ENCODE measurements around the gene RNF220. TPM values are rescaled to one million over a fixed set of nuclear protein-coding genes. Genes with fewer than 3 reads are reported as not detected.
"Not testable (repeated sequence)": the region's sequence is repeated elsewhere in the genome, so short reads cannot be mapped to it uniquely, and the experiment has no call there.

The RNF220 gene
- total RNA-seq, 1 experiment from 2014 or later, result 66.6 TPM

GRCh38 chr1:44559913-44560312 lies 154.9 kb downstream of the RNF220 start:
- BruUV-seq (replicated peaks), result no TSS peak
- Histone ChIP-seq H4K20me1 (ENCODE audit: low read length) (no peaks in the 10 kb centered on the region), H3K9me2 (replicated peaks; ENCODE audit: low read length) (no peaks in the 10 kb centered on the region), H2AFZ (ENCODE audit: low read length) (no peak overlapping the region), H3K36me3 (ENCODE audit: low read depth, low read length) (no peaks in the 10 kb centered on the region), H3K9me3 (ENCODE audit: low read length) (no peaks in the 10 kb centered on the region), H3K4me2 (ENCODE audit: low read length) (no peak overlapping the region), H3K4me3 (ENCODE audit: low read length) (no peak overlapping the region), H3F3A (ENCODE audit: low read length, unreplicated experiment) (no peaks in the 10 kb centered on the region), H3K27me3 (ENCODE audit: low read length) (no peaks in the 10 kb centered on the region), H3K79me2 (ENCODE audit: low read length) (no peaks in the 10 kb centered on the region), H3K27ac (ENCODE audit: low read length) (no peak overlapping the region), H3K9ac (ENCODE audit: low read length) (no peak overlapping the region), H3K4me1 (ENCODE audit: insufficient read depth, low read length) (peaks cover 14% of the 10 kb centered on the region)
- POLR2A ChIA-PET (ENCODE audit: unreplicated experiment), result no interaction called here
- intact Hi-C loops (cut with micrococcal nuclease), result no loop called here
- TF ChIP-seq, protein P1, sequence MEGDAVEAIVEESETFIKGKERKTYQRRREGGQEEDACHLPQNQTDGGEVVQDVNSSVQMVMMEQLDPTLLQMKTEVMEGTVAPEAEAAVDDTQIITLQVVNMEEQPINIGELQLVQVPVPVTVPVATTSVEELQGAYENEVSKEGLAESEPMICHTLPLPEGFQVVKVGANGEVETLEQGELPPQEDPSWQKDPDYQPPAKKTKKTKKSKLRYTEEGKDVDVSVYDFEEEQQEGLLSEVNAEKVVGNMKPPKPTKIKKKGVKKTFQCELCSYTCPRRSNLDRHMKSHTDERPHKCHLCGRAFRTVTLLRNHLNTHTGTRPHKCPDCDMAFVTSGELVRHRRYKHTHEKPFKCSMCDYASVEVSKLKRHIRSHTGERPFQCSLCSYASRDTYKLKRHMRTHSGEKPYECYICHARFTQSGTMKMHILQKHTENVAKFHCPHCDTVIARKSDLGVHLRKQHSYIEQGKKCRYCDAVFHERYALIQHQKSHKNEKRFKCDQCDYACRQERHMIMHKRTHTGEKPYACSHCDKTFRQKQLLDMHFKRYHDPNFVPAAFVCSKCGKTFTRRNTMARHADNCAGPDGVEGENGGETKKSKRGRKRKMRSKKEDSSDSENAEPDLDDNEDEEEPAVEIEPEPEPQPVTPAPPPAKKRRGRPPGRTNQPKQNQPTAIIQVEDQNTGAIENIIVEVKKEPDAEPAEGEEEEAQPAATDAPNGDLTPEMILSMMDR (conservative IDR thresholded peaks at IDR 0.05; ENCODE audit: low read depth, low read length), result no peak
- TF ChIP-seq EZH2phosphoT487 (IDR thresholded peaks at IDR 0.05; ENCODE audit: borderline replicate concordance, low read length) (no peak), EZH2 (IDR thresholded peaks at IDR 0.05; ENCODE audit: low read length, unreplicated experiment) (no peak)
- no peak for ATAC-seq
- CTCF ChIA-PET, result no interaction called here
- no peak for DNase-seq

GRCh38 chr1:44560696-44561095 lies 155.6 kb downstream of the RNF220 start:
- POLR2A ChIA-PET (ENCODE audit: unreplicated experiment); intact Hi-C loops (cut with micrococcal nuclease); H3K27ac ChIP-seq (ENCODE audit: low read length); H3K9ac ChIP-seq (ENCODE audit: low read length); CTCF ChIA-PET; H4K20me1 ChIP-seq (ENCODE audit: low read length); H3K9me2 ChIP-seq (replicated peaks; ENCODE audit: low read length); DNase-seq; H3K27me3 ChIP-seq (ENCODE audit: low read length); H3F3A ChIP-seq (ENCODE audit: low read length, unreplicated experiment); H2AFZ ChIP-seq (ENCODE audit: low read length); H3K4me3 ChIP-seq (ENCODE audit: low read length); H3K4me2 ChIP-seq (ENCODE audit: low read length); H3K36me3 ChIP-seq (ENCODE audit: low read depth, low read length); BruUV-seq (replicated peaks); ATAC-seq; H3K9me3 ChIP-seq (ENCODE audit: low read length); H3K79me2 ChIP-seq (ENCODE audit: low read length): not testable (repeated sequence)
- H3K4me1 ChIP-seq (ENCODE audit: insufficient read depth, low read length), result peaks cover 14% of the 10 kb centered on the region

DNA sequence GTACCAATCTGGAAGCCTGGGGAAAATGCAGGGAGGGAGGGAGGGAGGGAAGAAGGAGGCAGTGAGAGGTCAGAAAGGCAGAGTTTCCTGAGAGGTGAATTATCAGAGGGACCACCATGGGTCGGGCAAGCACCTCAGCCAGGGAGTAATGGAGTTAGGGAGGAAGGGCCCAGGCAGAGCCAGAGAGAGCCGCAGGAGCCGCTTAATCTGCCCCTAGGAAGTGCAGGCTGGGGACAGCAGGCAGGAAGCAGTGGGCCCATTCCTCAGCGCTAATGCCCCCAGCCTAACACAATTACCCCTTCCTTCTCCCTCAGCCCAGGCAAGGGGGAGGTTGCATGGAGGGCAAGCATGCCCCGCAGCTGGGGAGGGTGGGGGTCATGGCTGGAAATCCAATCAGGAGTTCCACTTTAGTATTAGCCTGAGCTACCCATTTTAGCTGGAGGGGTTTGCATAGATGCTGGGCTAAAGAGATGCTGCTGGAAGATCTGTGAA lies 160.2 kb downstream of the RNF220 start:
- ATAC-seq (no peak), DNase-seq (no peak)
- no peak overlapping the region for H3K9ac ChIP-seq (ENCODE audit: low read length)
- H3K4me1 ChIP-seq (ENCODE audit: insufficient read depth, low read length), result peaks cover 12% of the 10 kb centered on the region
- H3K79me2 ChIP-seq (ENCODE audit: low read length), result no peaks in the 10 kb centered on the region
- no TSS peak for BruUV-seq (replicated peaks)
- H3F3A ChIP-seq (ENCODE audit: low read length, unreplicated experiment), result no peaks in the 10 kb centered on the region
- no peaks in the 10 kb centered on the region for H3K36me3 ChIP-seq (ENCODE audit: low read depth, low read length)
- no peaks in the 10 kb centered on the region for H4K20me1 ChIP-seq (ENCODE audit: low read length)
- H3K27ac ChIP-seq (ENCODE audit: low read length), result no peak overlapping the region
- H3K9me3 ChIP-seq (ENCODE audit: low read length), result no peaks in the 10 kb centered on the region
- no peaks in the 10 kb centered on the region for H3K9me2 ChIP-seq (replicated peaks; ENCODE audit: low read length)
- ChIA-PET CTCF (no interaction called here), POLR2A (ENCODE audit: unreplicated experiment) (no interaction called here)
- no peaks in the 10 kb centered on the region for H3K27me3 ChIP-seq (ENCODE audit: low read length)
- intact Hi-C loops (cut with micrococcal nuclease), result no loop called here
- no peak overlapping the region for H3K4me2 ChIP-seq (ENCODE audit: low read length)
- TF ChIP-seq EZH2phosphoT487 (IDR thresholded peaks at IDR 0.05; ENCODE audit: borderline replicate concordance, low read length), result no peak
- TF ChIP-seq, protein P1 (conservative IDR thresholded peaks at IDR 0.05; ENCODE audit: low read depth, low read length), result no peak
- TF ChIP-seq EZH2 (IDR thresholded peaks at IDR 0.05; ENCODE audit: low read length, unreplicated experiment), result no peak
- H2AFZ ChIP-seq (ENCODE audit: low read length), result no peak overlapping the region
- no peak overlapping the region for H3K4me3 ChIP-seq (ENCODE audit: low read length)
